NCI-H1105 treated with DMSO at 0.1 percent for 48 hours (cell line): ENCODE data around the gene FER.
A peak's percentile ranks its signal among the peaks of the same experiment; 100 is the strongest.
"Not testable (repeated sequence)": the region's sequence is repeated elsewhere in the genome, so short reads cannot be mapped to it uniquely, and the experiment has no call there.

ENCODE experiments used
- DNase-seq: peaks from one replicate; lab custom pipeline; 2025; lab: John Stamatoyannopoulos, UW

FER gene

DNA sequence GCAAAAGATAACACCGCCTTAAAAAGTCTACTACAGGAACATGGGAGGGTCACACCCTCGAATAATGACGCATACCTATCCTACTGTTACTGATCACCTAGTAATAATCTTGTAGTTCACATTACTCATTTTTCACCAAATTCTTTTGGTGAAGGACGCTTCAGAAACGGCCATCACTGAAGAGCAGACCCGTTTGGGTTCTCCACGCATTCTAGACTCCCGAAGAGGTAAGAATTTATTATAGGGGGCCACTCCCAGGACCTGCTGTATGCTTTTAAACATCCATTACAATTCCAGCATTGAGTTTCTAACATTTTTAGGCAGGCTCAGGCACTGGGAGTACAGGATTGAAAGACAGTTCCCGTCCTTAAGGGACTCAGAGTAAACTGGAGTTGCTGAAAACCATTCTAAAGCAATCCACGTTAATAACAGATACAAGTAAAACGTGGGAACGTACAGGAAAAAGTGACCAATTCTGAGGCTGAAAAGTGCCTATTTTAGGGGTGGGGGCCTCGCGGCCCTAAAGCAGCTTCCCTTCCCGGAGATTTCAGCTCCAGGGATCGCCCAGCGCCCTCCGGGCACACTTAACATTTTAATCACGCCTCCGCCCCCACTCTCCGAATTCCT is at the start of gene FER:
FER (plus strand) TSS at position 124 of the 627 bp plus-strand sequence. CDS start 50,286 bp downstream, outside the sequence.
- no peak for DNase-seq

DNA sequence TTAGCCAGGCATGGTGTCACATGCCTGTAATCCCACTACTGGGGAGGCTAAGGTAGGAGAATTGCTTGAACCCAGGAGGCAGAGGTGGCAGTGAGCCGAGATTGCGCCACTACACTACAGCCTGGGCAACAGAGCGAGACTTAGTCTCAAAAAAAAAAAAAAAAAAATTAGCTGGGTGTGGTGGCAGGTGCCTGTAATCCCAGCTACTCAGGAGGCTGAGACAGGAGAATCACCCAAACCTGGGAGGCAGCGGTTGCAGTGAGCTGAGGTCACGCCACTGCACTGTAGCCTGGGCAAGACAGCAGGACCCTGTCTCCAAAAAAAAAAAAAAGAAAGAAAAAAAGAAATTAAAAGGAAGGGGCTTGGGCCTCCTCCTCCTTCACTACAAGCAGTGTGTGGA is 47.3 kb upstream of the FER start:
- not testable (repeated sequence) for DNase-seq

DNA sequence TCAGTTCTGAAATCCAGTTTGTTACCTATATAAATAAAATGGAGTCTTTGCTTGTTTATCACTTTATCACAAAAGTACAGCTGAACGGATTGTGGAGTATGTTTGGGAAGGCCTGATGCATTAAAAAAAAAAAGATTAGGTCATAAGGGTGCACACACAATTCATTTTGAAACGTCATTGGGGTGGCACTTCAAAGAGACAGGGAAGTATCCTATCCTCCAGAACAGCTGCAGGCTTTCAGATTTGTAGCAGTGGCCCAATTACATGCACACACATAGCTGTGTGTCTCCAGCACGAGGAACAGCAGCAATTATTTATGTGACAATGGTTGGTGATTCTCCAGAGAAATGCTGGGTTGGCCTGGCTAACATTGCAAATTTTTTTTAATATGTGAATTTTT is 46.8 kb upstream of the FER start:
- no peak for DNase-seq

GRCh38 chr5:108702546-108702945 is 45.2 kb upstream of the FER start:
- DNase-seq, result no peak

- no peak for DNase-seq
Observed at GRCh38 chr5:108703313-108703712, 44.4 kb upstream of the FER start.

GRCh38 chr5:108707141-108707540 is 40.6 kb upstream of the FER start:
- DNase-seq, result no peak

GRCh38 chr5:108711898-108712297 is 35.8 kb upstream of the FER start:
- no peak for DNase-seq

DNA sequence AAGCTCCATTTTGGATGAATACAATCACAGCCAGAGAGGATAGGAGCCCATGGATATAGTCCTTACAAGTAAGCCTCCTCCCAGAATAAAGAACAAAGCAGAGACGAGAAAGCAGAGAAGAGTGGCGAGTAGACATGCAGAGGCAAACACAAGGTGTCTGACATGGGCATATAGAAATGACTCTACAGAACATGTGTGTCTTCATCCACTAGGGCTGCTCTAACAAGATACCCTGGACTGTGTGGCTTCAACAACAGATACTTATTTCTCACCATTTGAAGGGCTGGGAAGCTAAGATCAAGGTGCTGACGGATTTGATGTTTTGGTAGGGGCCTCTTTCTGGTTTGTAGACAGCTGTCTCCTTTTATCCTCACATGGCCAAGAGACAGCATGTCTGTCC is 32.3 kb upstream of the FER start:
- DNase-seq, result no peak

DNA sequence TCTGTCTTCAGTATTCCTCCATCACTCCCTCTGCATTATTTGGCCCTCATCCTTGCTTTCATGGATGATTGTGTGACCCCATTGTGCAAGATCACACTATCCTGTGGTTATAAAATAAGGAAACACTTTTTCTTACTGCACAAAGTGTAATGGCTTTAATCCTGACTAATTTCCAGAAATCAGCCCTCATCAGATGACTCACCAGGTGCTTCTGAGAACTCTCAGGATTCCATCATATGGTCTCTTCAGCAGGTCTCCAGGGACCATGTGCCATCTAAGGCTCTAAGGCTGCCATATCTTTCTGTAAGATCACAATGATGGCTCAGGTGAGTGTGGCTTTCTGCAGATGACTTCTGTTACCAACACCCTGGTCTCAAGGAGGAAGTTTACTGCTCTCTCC is 27.3 kb upstream of the FER start:
- no peak for DNase-seq

- DNase-seq, result no peak
Observed at GRCh38 chr5:108726446-108727235, 21.1 kb upstream of the FER start.

GRCh38 chr5:108727236-108727650 is 20.5 kb upstream of the FER start:
- no peak for DNase-seq

GRCh38 chr5:108727651-108728565 is 19.8 kb upstream of the FER start:
- DNase-seq, result peak; percentile 73

DNA sequence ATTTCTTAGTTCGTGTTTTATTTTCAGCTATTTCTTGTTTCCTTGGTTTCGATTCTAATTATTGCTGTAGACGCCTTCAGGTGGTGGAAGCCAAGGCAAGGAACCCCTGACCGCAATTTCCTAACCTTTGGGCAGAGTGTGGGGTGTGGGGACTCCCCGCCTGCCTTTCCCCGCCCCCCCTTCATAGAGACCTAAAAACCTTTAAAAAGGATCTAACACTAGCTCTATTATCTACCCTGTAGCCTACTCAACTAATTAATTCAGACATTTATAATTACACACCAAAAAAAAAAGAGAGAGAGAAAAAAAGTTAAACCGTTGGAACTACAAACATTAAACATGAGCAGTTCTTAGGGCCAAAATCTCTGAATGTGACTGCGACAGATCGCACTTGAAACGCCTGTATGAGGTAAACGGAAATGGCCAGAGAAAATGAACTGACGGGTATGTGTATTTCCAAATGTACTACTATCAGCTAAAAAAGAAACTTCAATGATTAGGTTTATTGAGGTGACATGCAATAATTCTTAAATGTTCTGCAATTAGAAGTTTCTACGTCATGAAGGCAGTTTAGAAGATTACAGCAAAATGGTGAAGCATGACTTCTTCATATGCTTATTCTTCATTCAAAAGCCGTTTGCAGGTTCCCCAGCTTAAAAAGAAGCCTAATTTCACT is 19.0 kb upstream of the FER start:
- no peak for DNase-seq

GRCh38 chr5:108729242-108729615 is 18.5 kb upstream of the FER start:
- DNase-seq, result no peak

GRCh38 chr5:108730617-108731340 is 16.9 kb upstream of the FER start:
- DNase-seq, result no peak

DNA sequence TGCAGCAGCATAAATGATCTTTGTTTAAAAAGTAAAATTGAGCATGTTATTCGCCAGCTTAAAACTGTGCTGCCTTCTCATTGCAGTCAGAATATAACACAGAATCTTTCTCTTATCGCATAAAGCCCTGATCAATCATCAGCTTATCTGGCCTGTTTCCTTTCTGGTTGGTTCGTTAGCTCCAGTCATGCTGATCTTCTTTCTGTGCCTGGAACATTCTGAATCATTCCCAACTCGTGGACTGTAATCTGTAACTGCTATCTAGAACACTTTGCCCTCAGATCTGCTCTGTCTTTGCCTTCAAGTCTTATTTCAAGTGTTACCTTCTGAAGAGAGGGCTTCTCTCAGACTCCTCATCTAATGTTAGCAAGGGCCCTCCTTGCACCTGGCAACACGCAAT is 11.9 kb upstream of the FER start:
- DNase-seq, result no peak

- no peak for DNase-seq
Observed at GRCh38 chr5:108736855-108737254, 10.8 kb upstream of the FER start.

DNA sequence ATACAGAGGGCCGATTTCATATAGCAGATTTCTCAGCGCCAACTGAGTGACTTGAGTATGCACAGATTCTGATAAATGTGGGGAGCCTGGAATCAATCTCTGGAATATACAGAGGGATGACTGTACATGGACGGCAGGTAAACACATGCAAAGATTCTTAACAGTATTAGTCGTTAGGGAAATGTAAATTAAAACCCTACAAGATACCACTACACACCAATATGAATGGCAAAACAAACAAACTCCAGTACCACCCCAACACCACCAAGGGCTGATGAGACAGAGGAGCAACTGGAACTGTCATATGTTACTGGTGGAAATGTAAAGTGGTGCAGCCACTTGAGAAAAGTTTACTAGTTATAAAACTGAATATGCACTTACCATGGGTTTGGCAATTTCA is 8.3 kb upstream of the FER start:
- DNase-seq, result no peak

DNA sequence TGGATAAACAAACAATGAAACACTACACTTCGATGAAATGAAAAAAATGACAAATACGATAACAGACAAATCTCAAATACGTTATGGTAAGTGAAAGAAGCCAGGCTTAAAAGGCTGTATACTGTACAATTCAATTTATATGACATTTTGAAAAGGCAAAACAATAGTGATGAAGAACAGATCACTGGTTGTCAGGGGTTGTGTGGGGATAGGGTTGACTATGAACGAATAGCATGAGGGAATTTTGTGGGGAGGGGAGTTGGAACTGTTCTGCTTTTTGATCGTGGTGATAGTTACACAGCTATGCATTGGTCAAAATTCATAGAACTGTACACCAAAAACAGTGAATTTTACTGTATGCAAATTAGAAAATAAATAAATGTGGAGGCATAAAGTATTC is 7.8 kb upstream of the FER start:
- no peak for DNase-seq

- DNase-seq, result no peak
Observed at GRCh38 chr5:108743319-108743718, 4.4 kb upstream of the FER start.

DNA sequence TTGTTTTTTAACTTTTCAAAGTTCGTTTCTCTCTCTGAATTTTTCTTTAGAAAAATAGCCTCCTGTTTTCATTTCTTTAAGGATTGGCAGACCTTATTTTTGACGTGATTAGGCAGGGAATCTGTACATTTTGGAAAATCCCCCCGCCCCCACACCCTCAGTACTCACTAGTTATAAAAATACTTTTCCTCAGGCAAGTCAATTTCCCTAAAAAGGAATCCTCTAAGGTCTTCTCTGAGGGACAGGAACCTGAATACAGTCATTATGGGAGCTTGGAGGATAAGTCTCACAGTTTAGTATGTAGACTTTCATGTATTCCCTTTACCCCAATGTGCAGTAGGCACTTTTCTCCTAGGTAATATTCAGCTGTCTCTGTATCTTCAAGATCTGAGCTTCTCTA is 3.9 kb upstream of the FER start:
- no peak for DNase-seq
